Right hindlimb (tissue), 1 donor: ENCODE measurements around the gene UBFD1.
"Not testable (repeated sequence)": the region's sequence is repeated elsewhere in the genome, so short reads cannot be mapped to it uniquely, and the experiment has no call there.

Experiments used
- DNase-seq: peaks from one replicate; pipeline ENCODE4 v3.0.0-alpha.2; 2018

Gene UBFD1, protein sequence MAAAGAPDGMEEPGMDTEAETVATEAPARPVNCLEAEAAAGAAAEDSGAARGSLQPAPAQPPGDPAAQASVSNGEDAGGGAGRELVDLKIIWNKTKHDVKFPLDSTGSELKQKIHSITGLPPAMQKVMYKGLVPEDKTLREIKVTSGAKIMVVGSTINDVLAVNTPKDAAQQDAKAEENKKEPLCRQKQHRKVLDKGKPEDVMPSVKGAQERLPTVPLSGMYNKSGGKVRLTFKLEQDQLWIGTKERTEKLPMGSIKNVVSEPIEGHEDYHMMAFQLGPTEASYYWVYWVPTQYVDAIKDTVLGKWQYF

GRCh38 chr16:23556881-23557778, at the start of gene UBFD1, which contains the start of gene EARS2:
UBFD1 (plus strand) TSS chr16:23557727; CDS start chr16:23557743, 16 bp downstream.
EARS2 (minus strand) TSS chr16:23557350; CDS start chr16:23557343, 7 bp downstream.
- peak; percentile 99 for DNase-seq

- peak; percentile 33 for DNase-seq
These were observed 48.7 kb upstream of the UBFD1 start for GRCh38 chr16:23508589-23509440.

DNA sequence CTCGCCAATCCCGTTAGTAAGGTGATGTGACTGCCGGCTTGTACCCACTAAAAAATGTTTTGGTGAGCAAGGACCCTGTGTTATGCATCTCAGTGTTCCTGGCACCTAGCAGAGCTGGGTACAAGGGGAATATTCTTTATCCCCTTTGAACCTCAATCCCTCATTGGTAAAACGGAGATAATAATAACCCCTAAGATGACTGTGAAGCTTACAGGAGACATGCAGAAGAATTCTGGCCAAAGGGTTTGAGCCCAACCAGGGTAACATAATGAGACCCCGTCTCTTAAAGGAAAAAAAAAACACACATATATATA, 48.1 kb upstream of the UBFD1 start:
- no peak for DNase-seq

DNA sequence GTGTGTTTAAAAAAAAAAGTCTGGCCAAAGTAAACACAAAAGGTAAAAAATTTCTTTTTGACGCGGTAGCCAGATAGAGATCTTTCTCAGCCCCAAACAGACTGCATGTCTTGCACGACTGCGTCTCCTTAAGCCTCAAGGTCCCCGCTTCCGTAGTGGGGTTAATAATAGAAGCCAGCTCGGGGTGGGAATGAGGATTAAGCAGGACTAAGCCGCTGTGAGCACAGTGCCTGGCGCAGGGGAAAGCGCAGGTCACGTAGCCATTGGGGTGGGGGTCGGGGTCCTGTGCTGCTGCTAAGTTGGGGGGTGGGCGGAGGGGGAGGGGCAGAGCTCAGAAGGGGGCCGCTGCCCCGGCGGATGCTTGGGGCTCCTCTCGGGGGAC, 47.8 kb upstream of the UBFD1 start:
- DNase-seq = no peak

DNA sequence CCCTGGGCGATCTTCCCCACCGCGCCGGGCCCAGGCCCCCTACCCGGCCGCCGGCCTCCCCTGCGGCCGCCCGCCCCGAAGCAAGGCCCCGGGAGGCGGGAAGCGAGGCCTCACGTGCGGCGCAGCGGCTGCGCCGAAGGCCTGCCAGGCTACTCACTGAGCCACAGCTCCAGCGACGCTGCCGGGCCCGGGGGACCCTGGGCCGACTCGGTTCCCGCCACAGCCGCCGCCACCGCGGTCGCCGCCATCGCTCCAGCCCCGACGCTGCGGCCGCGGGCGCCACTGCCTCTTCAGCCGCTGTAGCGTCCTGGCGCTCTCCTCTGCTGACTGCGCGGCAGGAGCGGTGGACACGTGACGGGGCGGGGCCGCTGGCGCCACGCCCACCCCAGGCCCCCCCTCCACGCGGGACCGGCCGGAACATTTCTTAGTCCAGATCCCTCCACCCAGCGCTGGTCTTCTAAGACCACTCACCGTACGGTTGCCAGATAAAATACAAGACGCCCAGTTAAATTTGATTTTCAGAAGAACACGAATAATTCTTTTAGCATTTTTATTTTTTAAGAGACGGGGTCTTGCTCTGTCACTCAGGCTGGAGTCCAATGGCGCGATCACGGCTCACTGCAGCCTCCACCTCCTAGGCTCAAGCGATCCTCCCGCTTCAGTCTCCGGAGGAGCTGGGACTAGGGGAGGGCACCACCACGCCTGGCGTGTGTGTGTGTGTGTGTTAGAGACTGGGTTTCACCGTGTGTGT, 47.2 kb upstream of the UBFD1 start, which contains the start of gene GGA2:
Gene GGA2 (minus strand): TSS at position 331 of the 751 bp plus-strand sequence. CDS start 83 bp downstream, at position 248.
- peak; percentile 93 for DNase-seq

DNA sequence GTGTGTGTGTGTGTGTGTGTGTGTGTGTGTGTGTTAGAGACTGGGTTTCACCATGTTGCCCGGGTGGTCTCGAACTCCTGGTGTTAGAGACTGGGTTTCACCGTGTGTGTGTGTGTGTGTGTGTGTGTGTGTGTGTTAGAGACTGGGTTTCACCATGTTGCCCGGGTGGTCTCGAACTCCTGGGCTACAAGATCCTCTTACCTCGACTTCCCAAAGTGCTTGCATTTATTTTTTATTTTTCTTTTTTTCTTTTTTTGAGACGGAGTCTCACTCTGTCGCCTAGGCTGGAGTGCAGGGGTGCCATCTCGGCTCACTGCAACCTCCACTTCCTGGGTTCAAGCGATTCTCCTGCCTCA, 46.6 kb upstream of the UBFD1 start:
- DNase-seq = not testable (repeated sequence)

GRCh38 chr16:23511731-23512130, 45.8 kb upstream of the UBFD1 start:
- no peak for DNase-seq

DNA sequence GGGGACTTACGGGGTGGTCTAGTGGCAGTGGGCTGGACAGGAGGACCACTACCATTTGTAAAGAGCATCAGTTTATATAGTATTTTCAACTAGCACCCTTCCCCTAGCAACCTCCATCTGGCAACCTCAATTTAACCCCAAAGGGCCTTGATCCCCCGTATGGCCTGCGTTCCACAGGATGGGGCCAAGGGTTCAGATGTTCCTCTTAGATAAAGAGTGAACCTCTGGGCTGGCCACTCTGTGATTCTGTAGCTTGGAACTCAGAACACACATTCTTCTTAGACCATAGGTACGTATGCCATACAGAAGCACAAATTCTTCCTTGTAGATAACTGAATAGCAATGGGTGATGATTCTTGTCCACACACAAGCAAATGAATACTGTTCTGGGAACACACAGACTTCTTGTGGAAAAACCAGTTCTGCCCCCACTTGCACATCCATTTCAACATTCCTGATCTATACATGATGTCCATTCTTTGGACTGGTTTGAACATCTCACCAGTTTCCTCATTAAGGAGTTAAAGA, 45.3 kb upstream of the UBFD1 start:
- DNase-seq = no peak

DNA sequence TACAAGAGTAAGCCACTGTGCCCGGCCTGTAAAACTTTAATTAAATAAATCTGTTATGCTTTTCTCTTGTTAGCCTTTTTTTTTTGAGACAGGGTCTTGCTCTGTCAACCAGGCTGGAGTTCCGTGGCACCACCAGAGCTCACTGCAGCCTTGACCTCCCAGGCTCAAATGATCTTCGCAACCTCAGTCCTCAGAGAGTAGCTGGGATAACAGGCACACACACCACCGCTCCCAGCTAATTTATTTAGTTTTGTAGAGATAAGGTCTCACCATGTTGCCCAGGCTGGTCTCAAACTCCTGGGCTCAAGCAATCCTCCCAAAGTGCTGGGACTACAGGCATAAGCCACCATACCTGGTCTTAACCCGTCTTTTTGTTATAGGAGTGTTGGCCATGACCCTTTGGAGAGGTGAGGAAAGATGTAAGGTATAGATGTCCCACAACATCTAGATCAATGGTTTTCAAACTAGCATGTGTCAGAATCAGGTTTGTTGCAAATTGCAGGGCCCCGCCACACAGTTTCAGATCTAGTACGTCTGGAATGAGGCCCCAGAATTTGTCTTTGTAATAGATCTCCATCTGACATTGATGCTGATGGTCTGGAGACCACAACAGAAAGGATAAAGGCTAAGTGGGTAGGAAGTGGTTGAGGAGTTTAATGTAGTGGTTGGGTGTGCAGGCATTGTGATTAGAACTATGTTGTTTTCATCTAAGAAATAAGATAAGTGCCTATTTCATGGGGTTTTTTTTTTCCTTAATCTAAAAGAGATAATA, 43.0 kb upstream of the UBFD1 start:
- DNase-seq = no peak

DNA sequence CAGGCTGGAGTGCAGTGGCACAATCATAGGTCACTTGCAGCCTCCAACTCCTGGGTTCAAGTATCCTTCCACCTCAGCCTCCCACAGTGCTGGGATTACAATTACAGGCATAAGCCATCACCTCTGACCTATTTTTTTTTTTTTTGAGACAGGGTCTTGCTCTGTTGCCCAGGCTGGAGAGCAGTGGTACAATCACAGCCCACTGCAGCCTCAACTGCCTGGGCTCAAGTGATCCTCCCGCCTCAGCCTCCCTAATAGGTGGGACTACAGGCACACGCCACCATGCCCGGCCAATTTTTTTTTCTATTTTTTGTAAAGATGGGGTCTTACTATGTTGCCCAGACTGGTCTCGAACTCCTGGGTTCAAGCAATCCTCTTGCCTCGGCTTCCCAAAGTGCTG, 41.6 kb upstream of the UBFD1 start:
- no peak for DNase-seq

DNA sequence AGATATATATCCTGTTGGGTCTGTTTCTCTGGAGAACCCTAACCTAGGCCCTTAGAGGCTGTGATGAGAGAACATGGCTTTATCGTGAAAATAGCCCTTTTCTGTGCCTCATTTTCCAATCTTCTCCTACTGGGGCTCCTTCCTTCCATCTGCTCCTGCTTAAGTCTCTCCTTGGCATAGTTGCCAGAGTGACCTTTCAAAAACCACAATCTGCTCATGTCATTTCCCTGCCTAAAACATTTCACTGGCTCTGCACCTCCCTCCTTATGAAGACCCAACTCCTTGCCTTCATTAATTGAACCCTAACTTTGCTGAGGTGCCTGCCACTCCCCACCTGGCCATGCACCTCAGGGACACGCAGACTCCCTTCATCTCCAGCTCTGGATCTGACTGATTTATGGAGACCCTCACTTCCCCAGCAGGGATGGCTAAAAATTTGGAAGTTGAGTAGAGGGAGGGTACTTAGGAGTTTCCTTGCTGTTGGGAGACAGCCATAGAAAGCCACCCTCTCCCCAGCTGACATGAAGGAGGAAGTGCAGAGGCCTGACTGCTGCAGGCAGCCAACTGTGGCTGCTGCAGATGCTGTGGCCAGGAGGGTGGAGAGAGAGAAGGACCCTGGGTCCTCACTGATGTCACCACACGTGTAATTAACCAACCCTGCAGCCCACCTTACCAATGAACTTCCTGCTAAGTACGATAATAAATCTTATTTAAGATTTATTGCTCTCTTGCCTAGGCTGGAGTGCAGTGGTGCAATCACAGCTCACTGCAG, 41.0 kb upstream of the UBFD1 start:
- DNase-seq = no peak

- no peak for DNase-seq
These were observed 39.1 kb upstream of the UBFD1 start for GRCh38 chr16:23518435-23518891.

DNA sequence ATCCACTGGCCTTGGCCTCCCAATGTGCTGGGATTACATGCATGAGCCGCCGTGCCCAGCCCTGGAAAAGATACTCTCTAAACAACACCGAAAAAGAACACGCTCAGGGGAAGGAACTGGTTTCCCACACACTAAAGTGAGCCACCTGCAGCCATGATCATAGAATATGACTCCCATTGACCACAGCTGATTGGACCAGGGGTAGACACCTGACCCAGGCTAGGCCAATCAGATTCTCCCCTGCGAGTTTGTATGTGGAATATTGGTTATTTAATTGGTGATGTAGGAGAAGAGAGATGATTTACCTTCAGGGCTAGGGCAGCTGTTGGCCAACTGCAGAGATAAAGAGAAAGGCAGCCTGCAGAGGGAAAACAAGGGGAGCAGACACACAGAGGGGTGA, 38.2 kb upstream of the UBFD1 start:
- DNase-seq = no peak

DNA sequence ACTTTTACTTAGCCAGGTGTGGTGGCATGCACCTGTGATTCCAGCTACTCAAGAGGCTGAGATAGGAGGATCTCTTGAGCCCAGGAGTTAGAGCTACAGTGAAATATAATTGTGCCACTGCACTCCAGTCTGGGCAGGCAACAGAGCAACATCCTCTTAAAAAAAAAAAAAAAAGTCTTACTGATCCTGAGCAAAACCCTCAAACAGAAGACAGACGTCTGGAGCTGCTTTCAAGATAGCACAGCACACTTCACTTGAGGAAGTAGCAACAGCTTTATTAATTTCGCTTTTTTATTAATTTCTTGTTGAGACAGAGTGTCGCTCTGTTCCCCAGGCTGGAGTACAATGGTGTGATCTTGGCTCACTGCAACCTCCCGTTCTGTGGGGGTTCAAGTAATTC, 37.0 kb upstream of the UBFD1 start:
- DNase-seq = no peak

GRCh38 chr16:23521037-23521743, 36.3 kb upstream of the UBFD1 start:
- no peak for DNase-seq

GRCh38 chr16:23521965-23522364, 35.6 kb upstream of the UBFD1 start:
- DNase-seq = no peak

GRCh38 chr16:23523321-23523720, 34.2 kb upstream of the UBFD1 start:
- no peak for DNase-seq

DNA sequence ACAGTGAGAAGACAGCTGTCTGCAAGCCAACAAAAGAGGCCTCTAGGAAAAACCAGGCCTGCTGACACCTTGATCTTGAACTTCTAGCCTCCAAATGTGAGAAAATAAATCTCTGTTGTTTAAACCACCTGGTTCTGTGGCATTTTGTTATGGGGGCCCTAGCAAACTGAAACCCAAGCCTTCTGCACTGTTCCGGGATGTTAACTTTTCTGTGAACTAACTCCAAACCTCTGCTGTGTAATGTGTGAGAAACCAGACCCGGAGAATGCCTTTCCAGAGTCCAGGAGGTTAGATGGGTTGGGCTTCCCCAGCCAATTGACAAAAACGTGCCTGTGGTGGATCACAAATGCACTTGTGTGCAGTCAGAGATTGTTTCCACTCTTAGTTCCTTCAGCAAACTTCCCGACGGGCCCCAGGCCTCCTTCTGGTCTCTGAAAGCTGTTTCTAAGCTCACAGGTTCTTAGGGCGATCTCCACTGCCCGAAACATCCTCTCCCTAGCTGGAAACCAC, 33.6 kb upstream of the UBFD1 start:
- no peak for DNase-seq

GRCh38 chr16:23524886-23525285, 32.6 kb upstream of the UBFD1 start:
- no peak for DNase-seq
